GM21381 (cell line): ENCODE results near the gene HPCAL1.
"Not testable (repeated sequence)": the region's sequence is repeated elsewhere in the genome, so short reads cannot be mapped to it uniquely, and the experiment has no call there.

Experiments
- ATAC-seq: cut with Tn5 transposase; IDR thresholded peaks from one replicate; pipeline ENCODE4 v1.9.1; 2021; ENCODE audit warnings: mild to moderate bottlenecking, moderate library complexity; ENCODE audit not compliant: unreplicated experiment

HPCAL1 gene

GRCh38 chr2:10449838-10450691 lies 147.4 kb downstream of the HPCAL1 start:
- no peak for ATAC-seq

- ATAC-seq = no peak
These were observed 149.1 kb downstream of the HPCAL1 start for GRCh38 chr2:10451819-10452218.

- no peak for ATAC-seq
These were observed 149.6 kb downstream of the HPCAL1 start for GRCh38 chr2:10452312-10452711.

GRCh38 chr2:10452956-10453904 lies 150.5 kb downstream of the HPCAL1 start:
- ATAC-seq = no peak

- no peak for ATAC-seq
These were observed 151.2 kb downstream of the HPCAL1 start for GRCh38 chr2:10453905-10454298.

GRCh38 chr2:10454505-10454904 lies 151.8 kb downstream of the HPCAL1 start:
- no peak for ATAC-seq

- ATAC-seq = not testable (repeated sequence)
These were observed 154.5 kb downstream of the HPCAL1 start for GRCh38 chr2:10457195-10457594.

GRCh38 chr2:10457846-10458598 lies 155.3 kb downstream of the HPCAL1 start:
- ATAC-seq = no peak

GRCh38 chr2:10460366-10460796 lies 157.7 kb downstream of the HPCAL1 start:
- ATAC-seq = no peak

GRCh38 chr2:10462178-10463083 lies 159.7 kb downstream of the HPCAL1 start:
- ATAC-seq = no peak

- no peak for ATAC-seq
These were observed 163.2 kb downstream of the HPCAL1 start for GRCh38 chr2:10465910-10466309.

- ATAC-seq = no peak
These were observed 164.1 kb downstream of the HPCAL1 start for GRCh38 chr2:10466801-10467200.

GRCh38 chr2:10467401-10467800 lies 164.7 kb downstream of the HPCAL1 start:
- no peak for ATAC-seq

- no peak for ATAC-seq
These were observed 166.6 kb downstream of the HPCAL1 start for GRCh38 chr2:10469301-10469700.

GRCh38 chr2:10469955-10470608 lies 167.4 kb downstream of the HPCAL1 start:
- ATAC-seq = no peak

- ATAC-seq = no peak
These were observed 168.4 kb downstream of the HPCAL1 start for GRCh38 chr2:10471046-10471571.

GRCh38 chr2:10471955-10472354 lies 169.3 kb downstream of the HPCAL1 start:
- no peak for ATAC-seq

GRCh38 chr2:10473121-10473756 lies 170.5 kb downstream of the HPCAL1 start:
- ATAC-seq = no peak
